Esophagus muscularis mucosa (tissue), 4 donors: ENCODE results near the gene EIF5B.

ENCODE experiments used
- EP300 ChIP-seq: sonication (generic); formaldehyde crosslinking; IDR thresholded peaks from one replicate; pipeline ENCODE4 v1.6.1; 2017; ENCODE audit warnings: antibody characterized with exemption
- POLR2A ChIP-seq: fragments of 450-650 bp; IDR thresholded peaks from one replicate; pipeline ENCODE4 v1.6.1; 2017; ENCODE audit warnings: antibody characterized with exemption, moderate library complexity, mild to moderate bottlenecking, low read depth
- POLR2AphosphoS5 ChIP-seq, 2 donors: sonication (generic); formaldehyde crosslinking; IDR thresholded peaks; one replicate each; pipeline ENCODE4 v1.6.1; 2017; ENCODE audit warnings: antibody characterized with exemption in 2 of 2
- TF ChIP-seq, protein P1 (sequence below), 3 experiments: fragments of 200-600 bp in 2 of 3; fragments of 450-650 bp in 1 of 3; sonication (generic) in 2 of 3; IDR thresholded peaks; one replicate each; pipeline ENCODE4 v1.5.1; 2017 to 2019; ENCODE audit warnings: antibody characterized with exemption in 3 of 3, mild to moderate bottlenecking in 2 of 3, moderate library complexity in 1 of 3

DNA sequence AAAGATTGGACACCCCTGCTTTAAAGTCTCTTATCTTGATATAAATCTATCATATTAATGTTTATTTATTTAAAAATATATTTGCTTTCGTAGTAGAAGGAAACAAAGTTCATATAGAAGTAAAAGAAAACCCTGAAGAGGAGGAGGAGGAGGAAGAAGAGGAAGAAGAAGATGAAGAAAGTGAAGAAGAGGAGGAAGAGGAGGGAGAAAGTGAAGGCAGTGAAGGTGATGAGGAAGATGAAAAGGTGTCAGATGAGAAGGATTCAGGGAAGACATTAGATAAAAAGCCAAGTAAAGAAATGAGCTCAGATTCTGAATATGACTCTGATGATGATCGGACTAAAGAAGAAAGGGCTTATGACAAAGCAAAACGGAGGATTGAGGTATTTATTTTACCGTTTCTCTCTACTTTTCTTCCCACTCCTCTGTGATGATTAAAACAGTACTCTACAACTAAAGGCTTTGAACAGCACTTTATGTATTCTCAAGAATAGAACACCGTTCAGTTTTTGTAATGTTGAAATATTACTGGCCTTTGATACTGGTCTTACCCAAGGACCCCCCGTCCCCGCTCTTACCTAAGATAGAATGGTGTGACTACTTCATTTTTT, 39.2 kb downstream of the EIF5B start:
- TF ChIP-seq, protein P1, sequence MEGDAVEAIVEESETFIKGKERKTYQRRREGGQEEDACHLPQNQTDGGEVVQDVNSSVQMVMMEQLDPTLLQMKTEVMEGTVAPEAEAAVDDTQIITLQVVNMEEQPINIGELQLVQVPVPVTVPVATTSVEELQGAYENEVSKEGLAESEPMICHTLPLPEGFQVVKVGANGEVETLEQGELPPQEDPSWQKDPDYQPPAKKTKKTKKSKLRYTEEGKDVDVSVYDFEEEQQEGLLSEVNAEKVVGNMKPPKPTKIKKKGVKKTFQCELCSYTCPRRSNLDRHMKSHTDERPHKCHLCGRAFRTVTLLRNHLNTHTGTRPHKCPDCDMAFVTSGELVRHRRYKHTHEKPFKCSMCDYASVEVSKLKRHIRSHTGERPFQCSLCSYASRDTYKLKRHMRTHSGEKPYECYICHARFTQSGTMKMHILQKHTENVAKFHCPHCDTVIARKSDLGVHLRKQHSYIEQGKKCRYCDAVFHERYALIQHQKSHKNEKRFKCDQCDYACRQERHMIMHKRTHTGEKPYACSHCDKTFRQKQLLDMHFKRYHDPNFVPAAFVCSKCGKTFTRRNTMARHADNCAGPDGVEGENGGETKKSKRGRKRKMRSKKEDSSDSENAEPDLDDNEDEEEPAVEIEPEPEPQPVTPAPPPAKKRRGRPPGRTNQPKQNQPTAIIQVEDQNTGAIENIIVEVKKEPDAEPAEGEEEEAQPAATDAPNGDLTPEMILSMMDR (IDR thresholded peaks at IDR 0.05) = no peak
- TF ChIP-seq POLR2A (no peak), POLR2AphosphoS5 (IDR thresholded peaks at IDR 0.05) (no peak), EP300 (no peak)
